C4-2B (cell line): ENCODE data around the gene RHOF.

Source experiments
- H3K27ac ChIP-seq: fragments of 450-650 bp; 2 replicates; pipeline ENCODE4 v1.5.1; 2017
- ZFX ChIP-seq: fragments of 450-650 bp; IDR thresholded peaks from 2 replicates; pipeline ENCODE4 v1.6.1; 2017
- TF ChIP-seq, protein P1 (sequence below): fragments of 450-650 bp; conservative IDR thresholded peaks from 2 replicates; pipeline ENCODE4 v1.5.1; 2017; ENCODE audit warnings: mild to moderate bottlenecking

RHOF gene

DNA sequence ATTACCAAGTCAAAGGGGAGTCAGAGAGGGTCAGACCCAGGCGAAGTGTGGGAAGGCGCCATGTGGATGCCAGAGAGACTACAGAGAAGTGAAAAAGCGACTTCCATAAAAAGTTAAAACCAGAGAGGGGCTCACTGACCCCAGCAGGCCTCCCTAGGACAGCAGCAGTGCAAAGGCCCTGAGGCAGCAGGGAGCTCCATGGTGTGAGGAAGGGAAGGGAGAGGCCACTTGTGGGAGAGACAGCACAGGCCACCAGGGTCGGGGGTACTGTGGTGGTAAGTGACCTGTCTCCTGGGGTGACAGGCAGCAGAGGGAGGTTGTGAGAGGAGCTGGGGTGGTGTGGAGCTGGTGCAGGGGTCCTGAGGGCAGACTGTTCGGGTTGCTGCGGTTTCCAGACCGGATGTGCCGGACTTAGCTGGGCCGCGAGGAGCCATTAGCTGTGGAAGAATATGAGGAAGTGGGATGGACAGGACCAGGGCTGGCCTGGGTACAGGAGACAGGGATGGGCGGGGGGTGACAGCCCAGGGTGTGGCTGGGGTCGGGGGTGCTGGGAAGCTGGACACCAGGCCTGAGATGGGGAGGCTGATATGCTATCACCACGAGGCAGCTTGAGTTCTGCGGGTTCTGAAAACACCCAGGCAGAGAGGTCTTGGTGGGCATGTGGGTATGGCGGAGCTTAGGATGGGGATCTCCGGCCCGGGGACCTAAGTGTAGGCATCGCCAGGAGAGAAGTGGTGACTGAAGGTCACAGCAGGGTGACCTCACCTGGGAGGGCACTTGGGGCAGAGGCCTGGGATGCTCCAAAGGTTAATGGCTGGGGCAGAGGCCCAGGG lies 33.0 kb upstream of the RHOF start:
- H3K27ac ChIP-seq = no peak overlapping the region

DNA sequence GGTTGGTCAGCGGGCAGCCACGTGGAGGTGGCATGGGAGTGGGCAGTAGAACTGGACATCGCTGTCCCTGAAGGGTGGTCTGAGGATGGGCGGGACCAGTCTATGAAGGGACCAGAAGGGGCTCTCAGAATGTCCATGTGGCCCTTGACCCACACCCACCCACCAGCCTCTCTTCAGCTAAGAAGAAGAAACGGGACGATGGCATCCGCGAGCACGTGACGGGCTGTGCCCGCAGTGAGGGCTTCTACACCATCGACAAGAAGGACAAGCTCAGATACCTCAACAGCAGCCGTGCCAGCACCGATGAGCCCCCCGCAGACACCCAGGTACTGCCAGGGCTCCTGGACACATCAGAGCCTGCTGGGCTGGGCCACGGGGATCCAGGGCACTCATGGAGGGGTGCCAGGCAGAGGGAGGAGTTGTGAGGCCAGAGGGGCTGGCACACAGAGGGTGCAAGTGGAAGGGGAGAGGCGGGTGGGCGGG lies 31.6 kb upstream of the RHOF start:
- no peak for TF ChIP-seq ZFX
- TF ChIP-seq, protein P1, sequence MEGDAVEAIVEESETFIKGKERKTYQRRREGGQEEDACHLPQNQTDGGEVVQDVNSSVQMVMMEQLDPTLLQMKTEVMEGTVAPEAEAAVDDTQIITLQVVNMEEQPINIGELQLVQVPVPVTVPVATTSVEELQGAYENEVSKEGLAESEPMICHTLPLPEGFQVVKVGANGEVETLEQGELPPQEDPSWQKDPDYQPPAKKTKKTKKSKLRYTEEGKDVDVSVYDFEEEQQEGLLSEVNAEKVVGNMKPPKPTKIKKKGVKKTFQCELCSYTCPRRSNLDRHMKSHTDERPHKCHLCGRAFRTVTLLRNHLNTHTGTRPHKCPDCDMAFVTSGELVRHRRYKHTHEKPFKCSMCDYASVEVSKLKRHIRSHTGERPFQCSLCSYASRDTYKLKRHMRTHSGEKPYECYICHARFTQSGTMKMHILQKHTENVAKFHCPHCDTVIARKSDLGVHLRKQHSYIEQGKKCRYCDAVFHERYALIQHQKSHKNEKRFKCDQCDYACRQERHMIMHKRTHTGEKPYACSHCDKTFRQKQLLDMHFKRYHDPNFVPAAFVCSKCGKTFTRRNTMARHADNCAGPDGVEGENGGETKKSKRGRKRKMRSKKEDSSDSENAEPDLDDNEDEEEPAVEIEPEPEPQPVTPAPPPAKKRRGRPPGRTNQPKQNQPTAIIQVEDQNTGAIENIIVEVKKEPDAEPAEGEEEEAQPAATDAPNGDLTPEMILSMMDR = no peak

More for the DNA sequence above, 33.0 kb upstream of the RHOF start:
- TF ChIP-seq, protein P1 = no peak
- TF ChIP-seq ZFX = no peak

DNA sequence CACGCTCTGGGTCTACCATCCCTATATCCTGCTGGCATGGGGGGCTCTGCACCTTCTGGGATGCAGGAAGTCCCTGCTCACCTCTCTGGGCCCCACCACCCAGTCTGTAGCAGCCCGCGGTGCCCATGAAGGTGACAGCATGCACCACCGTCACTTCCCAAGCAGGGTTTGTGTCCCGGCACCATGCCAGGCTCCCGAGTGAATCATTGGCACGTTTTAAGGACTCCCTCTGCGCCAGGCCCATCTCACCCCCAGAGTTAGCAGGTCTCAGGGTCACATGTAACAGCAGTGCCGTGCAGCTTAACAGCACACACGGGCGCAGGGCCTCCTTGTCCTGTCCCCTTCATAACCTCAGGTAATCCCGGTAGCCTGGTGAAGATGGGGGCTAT lies 30.2 kb upstream of the RHOF start:
- no peak for TF ChIP-seq ZFX
- TF ChIP-seq, protein P1 = no peak
- H3K27ac ChIP-seq = no peak overlapping the region

More for the DNA sequence above, 31.6 kb upstream of the RHOF start:
- no peak overlapping the region for H3K27ac ChIP-seq

DNA sequence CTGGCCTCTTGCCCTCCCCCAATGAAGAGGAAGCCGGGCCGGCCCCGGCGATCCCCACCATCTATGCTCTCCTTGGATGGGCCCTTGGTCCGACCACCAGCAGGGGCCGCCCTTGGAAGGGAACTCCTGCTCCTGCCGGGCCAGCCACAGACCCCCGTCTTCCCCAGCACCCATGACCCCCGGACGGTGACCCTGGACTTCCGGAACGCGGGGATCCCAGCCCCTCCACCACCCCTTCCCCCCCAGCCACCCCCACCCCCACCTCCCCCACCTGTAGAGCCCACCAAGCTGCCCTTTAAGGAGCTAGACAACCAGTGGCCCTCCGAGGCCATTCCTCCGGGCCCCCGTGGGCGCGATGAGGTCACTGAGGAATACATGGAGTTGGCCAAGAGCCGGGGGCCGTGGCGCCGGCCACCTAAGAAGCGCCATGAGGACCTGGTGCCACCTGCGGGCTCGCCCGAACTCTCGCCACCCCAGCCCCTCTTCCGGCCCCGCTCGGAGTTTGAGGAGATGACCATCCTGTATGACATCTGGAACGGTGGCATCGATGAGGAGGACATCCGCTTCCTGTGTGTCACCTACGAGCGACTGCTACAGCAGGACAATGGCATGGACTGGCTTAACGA lies 29.7 kb upstream of the RHOF start:
- TF ChIP-seq, protein P1 = no peak
- TF ChIP-seq ZFX = no peak
- no peak overlapping the region for H3K27ac ChIP-seq

DNA sequence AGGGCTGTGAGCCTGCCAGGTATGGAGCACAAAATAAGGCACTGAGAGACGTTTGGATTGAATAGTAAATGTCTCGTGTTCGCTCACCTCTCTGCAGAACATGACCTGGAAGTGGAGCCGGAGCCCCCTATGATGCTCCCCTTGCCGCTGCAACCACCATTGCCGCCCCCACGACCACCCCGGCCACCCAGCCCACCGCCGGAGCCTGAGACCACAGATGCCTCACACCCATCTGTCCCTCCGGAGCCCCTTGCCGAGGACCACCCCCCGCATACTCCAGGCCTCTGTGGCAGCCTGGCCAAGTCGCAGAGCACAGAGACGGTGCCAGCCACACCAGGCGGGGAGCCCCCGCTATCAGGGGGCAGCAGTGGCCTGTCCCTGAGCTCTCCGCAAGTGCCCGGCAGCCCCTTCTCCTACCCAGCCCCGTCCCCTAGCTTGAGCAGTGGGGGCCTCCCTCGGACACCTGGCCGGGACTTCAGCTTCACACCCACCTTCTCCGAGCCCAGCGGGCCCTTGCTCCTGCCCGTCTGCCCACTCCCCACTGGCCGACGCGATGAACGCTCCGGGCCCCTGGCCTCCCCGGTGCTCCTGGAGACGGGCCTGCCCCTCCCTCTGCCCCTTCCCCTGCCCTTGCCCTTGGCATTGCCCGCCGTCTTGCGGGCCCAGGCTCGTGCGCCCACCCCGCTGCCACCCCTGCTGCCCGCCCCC lies 29.1 kb upstream of the RHOF start:
- no peak overlapping the region for H3K27ac ChIP-seq
- TF ChIP-seq, protein P1 = no peak
- TF ChIP-seq ZFX = no peak

DNA sequence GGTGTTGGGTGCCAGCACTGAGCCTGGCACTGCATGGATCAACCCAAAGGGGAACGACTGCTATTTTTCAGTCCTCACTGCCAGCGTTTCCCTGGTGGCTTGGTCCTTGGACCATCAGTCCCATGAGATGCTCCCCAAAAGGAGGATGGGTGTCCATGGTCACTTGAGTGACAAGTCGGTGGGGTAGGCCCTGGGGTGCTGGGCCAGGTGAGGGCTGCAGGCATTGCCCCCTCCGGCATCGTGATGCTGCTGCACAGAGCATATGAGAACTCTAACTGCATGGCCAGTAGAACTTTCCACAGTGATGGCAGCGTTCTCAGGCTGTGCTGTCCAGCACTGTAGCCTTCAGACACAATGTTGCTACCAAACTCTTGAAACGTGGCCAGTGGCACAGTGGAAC lies 26.6 kb upstream of the RHOF start:
- H3K27ac ChIP-seq = no peak overlapping the region
- no peak for TF ChIP-seq ZFX
- TF ChIP-seq, protein P1 = no peak
